ENCODE measurements around the gene SLC28A3. TPM values are rescaled to one million over a fixed set of nuclear protein-coding genes. Genes with fewer than 3 reads are reported as not detected.

SLC28A3 gene
- total RNA-seq, 4 donors from 2014 or later: 0.04 to 0.49 TPM; not detected in 2

DNA sequence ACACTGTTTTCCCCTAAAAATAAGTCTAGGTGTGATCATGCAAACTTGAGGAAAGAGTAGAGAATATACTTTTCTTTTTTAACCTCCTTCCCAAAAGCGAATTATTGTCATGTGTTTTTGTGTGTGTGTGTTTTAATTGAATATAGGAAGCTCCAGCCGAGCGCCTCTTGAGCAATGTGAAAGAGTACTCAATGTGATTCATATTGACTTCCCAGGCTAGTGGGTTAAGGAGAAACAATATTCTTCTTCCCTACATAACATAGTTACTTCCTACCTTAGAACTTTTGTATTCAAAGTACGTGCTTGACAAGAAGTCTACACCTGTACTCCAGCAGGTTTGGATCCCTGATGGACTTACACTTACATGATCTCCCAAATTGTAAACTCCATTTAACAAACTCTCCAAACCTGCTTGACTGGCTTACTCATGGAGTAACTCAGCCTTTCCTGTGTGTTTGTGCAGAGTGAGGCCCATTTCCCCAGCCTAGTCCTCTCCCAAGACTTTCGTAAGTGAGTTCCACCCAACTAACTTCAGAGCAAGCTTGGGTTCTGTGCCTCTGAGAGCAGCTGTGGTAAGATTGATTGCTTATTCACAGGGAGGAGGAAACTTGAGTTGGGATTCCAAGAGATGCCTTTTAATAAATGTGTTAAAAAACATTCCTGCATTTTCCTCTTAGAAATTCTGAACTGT, 9.3 kb downstream of the SLC28A3 start:
- H3K27ac ChIP-seq: no peak overlapping the region
- TF ChIP-seq POLR2A (IDR thresholded peaks at IDR 0.05): no peak
- TF ChIP-seq POLR2AphosphoS5 (IDR thresholded peaks at IDR 0.05): no peak
- no peak for TF ChIP-seq EP300 (IDR thresholded peaks at IDR 0.05)
- TF ChIP-seq, protein P1, sequence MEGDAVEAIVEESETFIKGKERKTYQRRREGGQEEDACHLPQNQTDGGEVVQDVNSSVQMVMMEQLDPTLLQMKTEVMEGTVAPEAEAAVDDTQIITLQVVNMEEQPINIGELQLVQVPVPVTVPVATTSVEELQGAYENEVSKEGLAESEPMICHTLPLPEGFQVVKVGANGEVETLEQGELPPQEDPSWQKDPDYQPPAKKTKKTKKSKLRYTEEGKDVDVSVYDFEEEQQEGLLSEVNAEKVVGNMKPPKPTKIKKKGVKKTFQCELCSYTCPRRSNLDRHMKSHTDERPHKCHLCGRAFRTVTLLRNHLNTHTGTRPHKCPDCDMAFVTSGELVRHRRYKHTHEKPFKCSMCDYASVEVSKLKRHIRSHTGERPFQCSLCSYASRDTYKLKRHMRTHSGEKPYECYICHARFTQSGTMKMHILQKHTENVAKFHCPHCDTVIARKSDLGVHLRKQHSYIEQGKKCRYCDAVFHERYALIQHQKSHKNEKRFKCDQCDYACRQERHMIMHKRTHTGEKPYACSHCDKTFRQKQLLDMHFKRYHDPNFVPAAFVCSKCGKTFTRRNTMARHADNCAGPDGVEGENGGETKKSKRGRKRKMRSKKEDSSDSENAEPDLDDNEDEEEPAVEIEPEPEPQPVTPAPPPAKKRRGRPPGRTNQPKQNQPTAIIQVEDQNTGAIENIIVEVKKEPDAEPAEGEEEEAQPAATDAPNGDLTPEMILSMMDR (IDR thresholded peaks at IDR 0.05): no peak
- H3K4me1 ChIP-seq: no peaks in the 10 kb centered on the region
- H3K9me3 ChIP-seq: peaks cover 0 to 16% (median 0%) of the 10 kb centered on the region in 3 donors
- H3K36me3 ChIP-seq: no peaks in the 10 kb centered on the region
- 61 to 82% methylated on average over 3 to 5 of the region's 5 CpGs for WGBS, 2 donors (ENCODE audit: low coverage in 1 of 2)
- ATAC-seq: peak; percentile 74
- H3K27me3 ChIP-seq: no peaks in the 10 kb centered on the region
- H3K4me3 ChIP-seq: no peak overlapping the region

GRCh38 chr9:84330246-84330645, 10.3 kb downstream of the SLC28A3 start:
- TF ChIP-seq, protein P1 (IDR thresholded peaks at IDR 0.05): no peak
- TF ChIP-seq EP300 (IDR thresholded peaks at IDR 0.05) (no peak), POLR2A (IDR thresholded peaks at IDR 0.05) (no peak), POLR2AphosphoS5 (IDR thresholded peaks at IDR 0.05) (no peak)
- Histone ChIP-seq H3K4me1 (no peaks in the 10 kb centered on the region), H3K27ac (no peak overlapping the region), H3K4me3 (no peak overlapping the region), H3K27me3 (no peaks in the 10 kb centered on the region), H3K36me3 (no peaks in the 10 kb centered on the region), H3K9me3 (peaks cover 0 to 16% (median 0%) of the 10 kb centered on the region in 3 donors)
- no peak for ATAC-seq
- WGBS, 2 donors (ENCODE audit: low coverage in 1 of 2): 93 to 100% methylated on average over 1 of the region's 1 CpG

DNA sequence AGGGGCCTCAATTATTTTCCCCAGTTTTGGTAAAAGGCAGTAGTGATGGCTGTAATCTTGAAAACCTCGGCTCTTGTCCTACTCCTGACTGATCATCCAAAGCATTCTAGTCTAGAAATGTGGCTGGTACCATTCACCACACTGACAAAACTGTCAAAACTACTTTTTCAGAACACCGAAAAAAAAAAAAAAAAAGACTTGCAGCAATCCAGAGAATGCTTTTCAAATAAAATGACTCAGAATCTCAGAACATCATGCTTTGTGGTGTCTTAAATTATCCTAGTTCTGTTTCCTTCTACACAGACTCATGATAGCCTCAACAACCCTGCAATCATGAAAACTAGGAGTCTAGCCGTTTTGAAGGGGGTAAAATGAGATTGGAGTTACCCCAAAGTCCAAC, 13.4 kb downstream of the SLC28A3 start:
- Histone ChIP-seq H3K27me3 (no peaks in the 10 kb centered on the region), H3K36me3 (no peaks in the 10 kb centered on the region), H3K4me3 (no peak overlapping the region), H3K4me1 (no peaks in the 10 kb centered on the region), H3K9me3 (peaks cover 0 to 16% (median 0%) of the 10 kb centered on the region in 3 donors), H3K27ac (no peak overlapping the region)
- TF ChIP-seq POLR2AphosphoS5 (IDR thresholded peaks at IDR 0.05) (no peak), EP300 (IDR thresholded peaks at IDR 0.05) (no peak), POLR2A (IDR thresholded peaks at IDR 0.05) (no peak)
- TF ChIP-seq, protein P1 (IDR thresholded peaks at IDR 0.05): no peak
- 82 to 94% methylated on average over 2 to 3 of the region's 3 CpGs for WGBS, 2 donors (ENCODE audit: low coverage in 1 of 2)
- ATAC-seq: no peak

- Histone ChIP-seq H3K36me3 (no peaks in the 10 kb centered on the region), H3K9me3 (peaks cover 0 to 16% (median 0%) of the 10 kb centered on the region in 3 donors), H3K27me3 (no peaks in the 10 kb centered on the region), H3K4me3 (no peak overlapping the region), H3K27ac (no peak overlapping the region), H3K4me1 (no peaks in the 10 kb centered on the region)
- ATAC-seq: no peak
- TF ChIP-seq POLR2AphosphoS5 (IDR thresholded peaks at IDR 0.05) (no peak), POLR2A (IDR thresholded peaks at IDR 0.05) (no peak), EP300 (IDR thresholded peaks at IDR 0.05) (no peak)
- TF ChIP-seq, protein P1 (IDR thresholded peaks at IDR 0.05): no peak
- 73 to 86% methylated on average over 3 of the region's 3 CpGs for WGBS, 2 donors (ENCODE audit: low coverage in 1 of 2)
Observed at GRCh38 chr9:84325347-84325973, 15.1 kb downstream of the SLC28A3 start.

GRCh38 chr9:84324811-84325210, 15.7 kb downstream of the SLC28A3 start:
- no peak for ATAC-seq
- Histone ChIP-seq H3K9me3 (peaks cover 0 to 16% (median 0%) of the 10 kb centered on the region in 3 donors), H3K36me3 (no peaks in the 10 kb centered on the region), H3K27me3 (no peaks in the 10 kb centered on the region), H3K27ac (no peak overlapping the region), H3K4me3 (no peak overlapping the region), H3K4me1 (no peaks in the 10 kb centered on the region)
- no peak for TF ChIP-seq EP300 (IDR thresholded peaks at IDR 0.05)
- TF ChIP-seq, protein P1 (IDR thresholded peaks at IDR 0.05): no peak
- TF ChIP-seq POLR2A (IDR thresholded peaks at IDR 0.05): no peak
- TF ChIP-seq POLR2AphosphoS5 (IDR thresholded peaks at IDR 0.05): no peak

Measured in gastroesophageal sphincter (tissue), 4 donors.